Measurements from ENCODE around the gene IL21R. TPM values are rescaled to one million over a fixed set of nuclear protein-coding genes. Genes with fewer than 3 reads are reported as not detected.
A peak's percentile ranks its signal among the peaks of the same experiment; 100 is the strongest.

Gene IL21R
- 10 to 100 TPM; 44.4 to 45.6 TPM for total RNA-seq

GRCh38 chr16:27401768-27402568, at the start of gene IL21R:
Gene IL21R (plus strand): TSS chr16:27402174. CDS start chr16:27430072, 27,898 bp downstream.
- CTCF ChIA-PET, result interaction anchor here (1.0 to 3.0 kb wide), 8 partner anchors 10 to 171 kb away, joined by 3 to 17 read pairs (median 4); no protein-coding TSS in a partner anchor
- peak within 1 kb of the TSS; percentile 98 for H3K4me3 Mint-ChIP-seq
- peak within 1 kb of the TSS; percentile 98 for H3K27ac Mint-ChIP-seq
- peaks cover 58% of the 10 kb centered on the region for H3K4me1 Mint-ChIP-seq
- H3K9me3 Mint-ChIP-seq, result no peaks in the 10 kb centered on the region
- H3K27me3 Mint-ChIP-seq, result no peaks in the 10 kb centered on the region
- POLR2A ChIA-PET, result no interaction called here
- DNase-seq, result peak; percentile 87
- peaks cover 37% of the 10 kb centered on the region for H3K36me3 Mint-ChIP-seq (ENCODE audit: low read depth)

- ChIA-PET CTCF (no interaction called here), POLR2A (no interaction called here)
- H3K36me3 Mint-ChIP-seq (ENCODE audit: low read depth), result peaks cover 94% of the 10 kb centered on the region
- peaks cover 7% of the 10 kb centered on the region for H3K9me3 Mint-ChIP-seq
- DNase-seq, result no peak
- H3K27me3 Mint-ChIP-seq, result no peaks in the 10 kb centered on the region
- H3K4me1 Mint-ChIP-seq, result peaks cover 31% of the 10 kb centered on the region
- H3K4me3 Mint-ChIP-seq, result no peak overlapping the region
- H3K27ac Mint-ChIP-seq, result peak overlapping the region; percentile 62
Observed at GRCh38 chr16:27353853-27354252, 48.1 kb upstream of the IL21R start.

- Mint-ChIP-seq H3K9me3 (peaks cover 6% of the 10 kb centered on the region), H3K36me3 (ENCODE audit: low read depth) (peaks cover 90% of the 10 kb centered on the region), H3K4me3 (no peak overlapping the region), H3K4me1 (peaks cover 23% of the 10 kb centered on the region), H3K27me3 (no peaks in the 10 kb centered on the region), H3K27ac (peak overlapping the region; percentile 36)
- POLR2A ChIA-PET, result no interaction called here
- CTCF ChIA-PET, result interaction anchor here (0.5 to 3.2 kb wide), 11 partner anchors 10 to 184 kb away, joined by 3 to 11 read pairs (median 3); partner anchors contain the start of gene IL21R
- peak; percentile 43 for DNase-seq
Observed at GRCh38 chr16:27355610-27356009, 46.4 kb upstream of the IL21R start.

- H3K36me3 Mint-ChIP-seq (ENCODE audit: low read depth), result peaks cover 89% of the 10 kb centered on the region
- peaks cover 15% of the 10 kb centered on the region for H3K4me1 Mint-ChIP-seq
- DNase-seq, result no peak
- H3K9me3 Mint-ChIP-seq, result peaks cover 6% of the 10 kb centered on the region
- ChIA-PET POLR2A (no interaction called here), CTCF (interaction anchor here (0.9 to 3.2 kb wide), 5 partner anchors 11 to 191 kb away, joined by 3 to 11 read pairs (median 3); no protein-coding TSS in a partner anchor)
- H3K27ac Mint-ChIP-seq, result no peak overlapping the region
- H3K4me3 Mint-ChIP-seq, result no peak overlapping the region
- no peaks in the 10 kb centered on the region for H3K27me3 Mint-ChIP-seq
Observed at GRCh38 chr16:27356794-27357193, 45.2 kb upstream of the IL21R start.

GRCh38 chr16:27359051-27359450, 42.9 kb upstream of the IL21R start:
- peaks cover 6% of the 10 kb centered on the region for H3K9me3 Mint-ChIP-seq

GRCh38 chr16:27359615-27360014, 42.4 kb upstream of the IL21R start:
- Mint-ChIP-seq H3K9me3 (peaks cover 8% of the 10 kb centered on the region), H3K27ac (no peak overlapping the region), H3K36me3 (ENCODE audit: low read depth) (peaks cover 89% of the 10 kb centered on the region), H3K27me3 (no peaks in the 10 kb centered on the region), H3K4me1 (peaks cover 29% of the 10 kb centered on the region), H3K4me3 (no peak overlapping the region)
- DNase-seq, result no peak
- ChIA-PET CTCF (no interaction called here), POLR2A (no interaction called here)

More at GRCh38 chr16:27359051-27359450, 42.9 kb upstream of the IL21R start:
- DNase-seq, result no peak
- CTCF ChIA-PET, result no interaction called here
- Mint-ChIP-seq H3K4me3 (no peak overlapping the region), H3K4me1 (peaks cover 26% of the 10 kb centered on the region), H3K27ac (peak overlapping the region; percentile 20), H3K27me3 (no peaks in the 10 kb centered on the region), H3K36me3 (ENCODE audit: low read depth) (peaks cover 89% of the 10 kb centered on the region)
- POLR2A ChIA-PET, result no interaction called here

GRCh38 chr16:27361987-27362386, 40.0 kb upstream of the IL21R start:
- H3K27ac Mint-ChIP-seq, result no peak overlapping the region
- CTCF ChIA-PET, result interaction anchor here (0.9 to 2.2 kb wide), 3 partner anchors 10 to 40 kb away, joined by 3 to 8 read pairs (median 5); no protein-coding TSS in a partner anchor
- peaks cover 85% of the 10 kb centered on the region for H3K36me3 Mint-ChIP-seq (ENCODE audit: low read depth)

GRCh38 chr16:27362570-27363245, 39.3 kb upstream of the IL21R start:
- peak overlapping the region; percentile 31 for H3K27ac Mint-ChIP-seq
- H3K4me3 Mint-ChIP-seq, result no peak overlapping the region

More at GRCh38 chr16:27361987-27362386, 40.0 kb upstream of the IL21R start:
- peaks cover 46% of the 10 kb centered on the region for H3K4me1 Mint-ChIP-seq
- DNase-seq, result no peak
- POLR2A ChIA-PET, result no interaction called here
- no peak overlapping the region for H3K4me3 Mint-ChIP-seq
- H3K27me3 Mint-ChIP-seq, result no peaks in the 10 kb centered on the region
- H3K9me3 Mint-ChIP-seq, result peaks cover 8% of the 10 kb centered on the region

GRCh38 chr16:27363246-27363632, 38.7 kb upstream of the IL21R start:
- POLR2A ChIA-PET, result no interaction called here
- peak overlapping the region; percentile 19 for H3K27ac Mint-ChIP-seq

More at GRCh38 chr16:27362570-27363245, 39.3 kb upstream of the IL21R start:
- Mint-ChIP-seq H3K27me3 (no peaks in the 10 kb centered on the region), H3K4me1 (peaks cover 53% of the 10 kb centered on the region), H3K36me3 (ENCODE audit: low read depth) (peaks cover 79% of the 10 kb centered on the region), H3K9me3 (peaks cover 8% of the 10 kb centered on the region)
- DNase-seq, result no peak
- CTCF ChIA-PET, result interaction anchor here (0.6 to 2.2 kb wide), 2 partner anchors 9 to 89 kb away, joined by 4 to 8 read pairs; no protein-coding TSS in a partner anchor
- POLR2A ChIA-PET, result no interaction called here

GRCh38 chr16:27363797-27364196, 38.2 kb upstream of the IL21R start:
- Mint-ChIP-seq H3K4me3 (no peak overlapping the region), H3K9me3 (peaks cover 7% of the 10 kb centered on the region), H3K4me1 (peaks cover 63% of the 10 kb centered on the region), H3K27me3 (no peaks in the 10 kb centered on the region), H3K27ac (peak overlapping the region; percentile 67), H3K36me3 (ENCODE audit: low read depth) (peaks cover 69% of the 10 kb centered on the region)
- DNase-seq, result no peak
- POLR2A ChIA-PET, result no interaction called here
- CTCF ChIA-PET, result no interaction called here

More at GRCh38 chr16:27363246-27363632, 38.7 kb upstream of the IL21R start:
- CTCF ChIA-PET, result interaction anchor here (0.6 kb wide), 1 partner anchor 89 kb away, joined by 4 read pairs; no protein-coding TSS in a partner anchor
- Mint-ChIP-seq H3K27me3 (no peaks in the 10 kb centered on the region), H3K36me3 (ENCODE audit: low read depth) (peaks cover 74% of the 10 kb centered on the region), H3K4me3 (no peak overlapping the region), H3K9me3 (peaks cover 8% of the 10 kb centered on the region), H3K4me1 (peaks cover 58% of the 10 kb centered on the region)
- DNase-seq, result no peak

- Mint-ChIP-seq H3K27ac (peak overlapping the region; percentile 67), H3K4me1 (peaks cover 71% of the 10 kb centered on the region), H3K9me3 (peaks cover 4% of the 10 kb centered on the region), H3K4me3 (no peak overlapping the region), H3K27me3 (no peaks in the 10 kb centered on the region), H3K36me3 (ENCODE audit: low read depth) (peaks cover 64% of the 10 kb centered on the region)
- ChIA-PET POLR2A (no interaction called here), CTCF (interaction anchor here (1.5 to 5.7 kb wide), 2 partner anchors 13 to 129 kb away, joined by 4 to 46 read pairs; no protein-coding TSS in a partner anchor)
- no peak for DNase-seq
Observed at GRCh38 chr16:27364493-27365141, 37.4 kb upstream of the IL21R start.

Measured in activated CD4-positive, alpha-beta T cell treated with anti-CD3 and anti-CD28 coated beads, Interleukin-2, amount 10 ng/mL, durations not matched to agents 7 days and 5 days (primary cell).